ENCODE measurements around the gene OR10H5. TPM values are rescaled to one million over a fixed set of nuclear protein-coding genes. Genes with fewer than 3 reads are reported as not detected.

OR10H5 gene
- total RNA-seq, 1 donor from 2014 or later = not detected

DNA sequence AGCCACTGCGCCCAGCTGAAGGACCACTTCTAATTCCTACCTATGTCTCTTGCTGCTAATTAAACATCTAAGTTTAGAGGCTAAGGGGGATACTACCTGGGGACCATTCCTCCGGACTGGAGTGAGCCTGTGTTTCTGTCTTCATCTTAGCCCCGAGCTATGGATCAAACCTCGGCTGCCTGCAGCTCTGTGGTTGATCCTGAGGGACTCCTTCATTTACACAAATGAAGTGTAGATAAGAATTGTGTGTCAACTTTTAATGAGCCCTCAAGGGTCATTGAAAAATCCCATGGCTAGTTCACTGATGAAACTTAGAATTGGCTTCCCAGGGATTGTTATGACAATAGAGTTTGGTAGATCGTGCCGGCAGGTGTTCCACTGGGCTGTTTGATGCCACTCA, 59.5 kb downstream of the OR10H5 start:
- Mint-ChIP-seq H3K27ac (no peak overlapping the region), H3K4me3 (no peak overlapping the region), H3K4me1 (ENCODE audit: unreplicated experiment) (no peaks in the 10 kb centered on the region), H3K27me3 (no peaks in the 10 kb centered on the region), H3K36me3 (no peaks in the 10 kb centered on the region), H3K9me3 (peaks cover 15% of the 10 kb centered on the region)
- DNase-seq (ENCODE audit: extremely low spot score, unreplicated experiment) = no peak
- TF ChIP-seq, protein P1, sequence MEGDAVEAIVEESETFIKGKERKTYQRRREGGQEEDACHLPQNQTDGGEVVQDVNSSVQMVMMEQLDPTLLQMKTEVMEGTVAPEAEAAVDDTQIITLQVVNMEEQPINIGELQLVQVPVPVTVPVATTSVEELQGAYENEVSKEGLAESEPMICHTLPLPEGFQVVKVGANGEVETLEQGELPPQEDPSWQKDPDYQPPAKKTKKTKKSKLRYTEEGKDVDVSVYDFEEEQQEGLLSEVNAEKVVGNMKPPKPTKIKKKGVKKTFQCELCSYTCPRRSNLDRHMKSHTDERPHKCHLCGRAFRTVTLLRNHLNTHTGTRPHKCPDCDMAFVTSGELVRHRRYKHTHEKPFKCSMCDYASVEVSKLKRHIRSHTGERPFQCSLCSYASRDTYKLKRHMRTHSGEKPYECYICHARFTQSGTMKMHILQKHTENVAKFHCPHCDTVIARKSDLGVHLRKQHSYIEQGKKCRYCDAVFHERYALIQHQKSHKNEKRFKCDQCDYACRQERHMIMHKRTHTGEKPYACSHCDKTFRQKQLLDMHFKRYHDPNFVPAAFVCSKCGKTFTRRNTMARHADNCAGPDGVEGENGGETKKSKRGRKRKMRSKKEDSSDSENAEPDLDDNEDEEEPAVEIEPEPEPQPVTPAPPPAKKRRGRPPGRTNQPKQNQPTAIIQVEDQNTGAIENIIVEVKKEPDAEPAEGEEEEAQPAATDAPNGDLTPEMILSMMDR (conservative IDR thresholded peaks at IDR 0.05) = no peak

DNA sequence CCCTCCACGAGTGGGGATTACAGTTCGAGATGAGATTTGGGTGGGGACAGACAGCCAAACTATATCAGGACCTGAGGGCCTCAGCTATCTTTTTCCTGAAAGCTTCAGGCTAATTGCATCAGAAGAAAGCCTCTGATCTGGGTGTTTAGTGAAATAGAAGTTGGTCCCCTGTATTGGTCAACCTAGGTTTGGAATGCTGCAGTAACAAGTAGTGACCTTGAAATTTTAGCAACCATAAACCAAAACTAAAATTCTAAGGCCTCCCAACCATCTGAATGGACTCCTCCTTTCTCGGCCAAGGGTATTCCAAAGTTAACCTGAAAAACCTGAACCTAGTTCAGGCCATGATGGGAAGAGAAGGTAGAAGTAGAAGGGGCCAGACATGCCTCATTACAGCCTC, 62.9 kb downstream of the OR10H5 start:
- Mint-ChIP-seq H3K9me3 (peaks cover 19% of the 10 kb centered on the region), H3K36me3 (no peaks in the 10 kb centered on the region), H3K4me3 (no peak overlapping the region), H3K4me1 (ENCODE audit: unreplicated experiment) (no peaks in the 10 kb centered on the region), H3K27ac (no peak overlapping the region), H3K27me3 (no peaks in the 10 kb centered on the region)
- no peak for DNase-seq (ENCODE audit: extremely low spot score, unreplicated experiment)
- TF ChIP-seq, protein P1 (conservative IDR thresholded peaks at IDR 0.05) = no peak

Other genes starting within 250 kb of the OR10H5 start
- gene CYP4F8, start 172.4 kb upstream of the OR10H5 start, total RNA-seq (ENCODE audit: low replicate concordance) = not detected in 2 replicates
- gene CYP4F3, start 146.8 kb upstream of the OR10H5 start, total RNA-seq (ENCODE audit: low replicate concordance) = 0.40 and 0.56 TPM in 2 replicates
- gene CYP4F12, start 114.6 kb upstream of the OR10H5 start, total RNA-seq (ENCODE audit: low replicate concordance) = 0.52 and 1.2 TPM in 2 replicates
- gene OR10H2, start 59.6 kb upstream of the OR10H5 start, total RNA-seq (ENCODE audit: low replicate concordance) = not detected in 2 replicates
- not detected in 2 replicates for gene OR10H3, start 49.7 kb upstream of the OR10H5 start, total RNA-seq (ENCODE audit: low replicate concordance)
- not detected in 2 replicates for gene OR10H1, start 28.0 kb downstream of the OR10H5 start, total RNA-seq (ENCODE audit: low replicate concordance)
- not detected in 2 replicates for gene CYP4F2, start 110.4 kb downstream of the OR10H5 start, total RNA-seq (ENCODE audit: low replicate concordance)
- not detected in 2 replicates for gene CYP4F11, start 146.9 kb downstream of the OR10H5 start, total RNA-seq (ENCODE audit: low replicate concordance)
- not detected in 2 replicates for gene OR10H4, start 161.3 kb downstream of the OR10H5 start, total RNA-seq (ENCODE audit: low replicate concordance)

All from type B pancreatic cell (in vitro differentiated cells).